Right kidney (tissue), 1 donor: ENCODE results near the gene TMEM234.

Experiments
- DNase-seq: peaks from one replicate; pipeline ENCODE4 v3.0.0-alpha.2; 2016

Gene TMEM234

GRCh38 chr1:32178380-32179192 lies 43.6 kb downstream of the TMEM234 start:
- no peak for DNase-seq

- no peak for DNase-seq
Measured at GRCh38 chr1:32172621-32173245, 49.4 kb downstream of the TMEM234 start.

GRCh38 chr1:32170991-32171390 lies 51.2 kb downstream of the TMEM234 start:
- no peak for DNase-seq
